NT2/D1 (cell line): ENCODE measurements around the gene ABCC4.

ENCODE experiments used
- DNase-seq: peaks from one replicate; pipeline ENCODE4 v3.0.0-alpha.2; 2011; ENCODE audit warnings: low read depth, low spot score
- H3K27me3 ChIP-seq: 2 replicates; pipeline ENCODE4 v1.6.0; 2011; ENCODE audit warnings: mild to moderate bottlenecking; ENCODE audit not compliant: insufficient read length, insufficient read depth
- H3K36me3 ChIP-seq: 2 replicates; pipeline ENCODE4 v1.6.1; 2011; ENCODE audit warnings: mild to moderate bottlenecking, low read length, mixed read lengths; ENCODE audit not compliant: insufficient read depth, insufficient read length
- H3K4me1 ChIP-seq: 2 replicates; pipeline ENCODE4 v1.5.1; 2011; ENCODE audit not compliant: insufficient read depth, insufficient read length
- H3K4me3 ChIP-seq: 2 replicates; pipeline ENCODE4 v1.5.1; 2011; ENCODE audit warnings: low read depth; ENCODE audit not compliant: insufficient read length
- H3K9ac ChIP-seq: 2 replicates; pipeline ENCODE4 v1.6.0; 2011; ENCODE audit warnings: low read depth; ENCODE audit not compliant: insufficient read length
- H3K9me3 ChIP-seq: 2 replicates; pipeline ENCODE4 v1.5.1; 2011; ENCODE audit warnings: mild to moderate bottlenecking, low read length; ENCODE audit not compliant: insufficient read depth
- SUZ12 ChIP-seq: IDR thresholded peaks from 2 replicates; pipeline ENCODE4 v1.6.1; 2011; ENCODE audit not compliant: insufficient read length, insufficient read depth; ENCODE audit errors: extremely low read depth
- YY1 ChIP-seq: IDR thresholded peaks from 2 replicates; pipeline ENCODE4 v1.6.1; 2011; ENCODE audit not compliant: insufficient read length, insufficient read depth
- ZNF274 ChIP-seq: IDR thresholded peaks from 2 replicates; pipeline ENCODE4 v1.6.1; 2011; ENCODE audit warnings: mild to moderate bottlenecking, low read depth, low read length

ABCC4 gene

GRCh38 chr13:95301183-95301967, at the start of gene ABCC4:
Gene ABCC4, minus strand, starts transcription at chr13:95301451. Its CDS starts 137 bp downstream, at chr13:95301314.
- Histone ChIP-seq H3K36me3 (peaks cover 4% of the 10 kb centered on the region), H3K27me3 (peaks cover 5% of the 10 kb centered on the region), H3K4me1 (peaks cover 4% of the 10 kb centered on the region), H3K9ac (peak within 1 kb of the TSS; percentile 76), H3K4me3 (peak within 1 kb of the TSS; percentile 73), H3K9me3 (no peaks in the 10 kb centered on the region)
- peak; percentile 55 for DNase-seq
- TF ChIP-seq ZNF274 (no peak), SUZ12 (no peak), YY1 (no peak)

GRCh38 chr13:95349267-95349666, 48.0 kb upstream of the ABCC4 start:
- Histone ChIP-seq H3K27me3 (no peaks in the 10 kb centered on the region), H3K36me3 (no peaks in the 10 kb centered on the region), H3K9ac (no peak overlapping the region), H3K4me3 (no peak overlapping the region), H3K9me3 (no peaks in the 10 kb centered on the region), H3K4me1 (no peaks in the 10 kb centered on the region)
- DNase-seq = no peak
- TF ChIP-seq SUZ12 (no peak), ZNF274 (no peak), YY1 (no peak)

GRCh38 chr13:95343944-95344343, 42.7 kb upstream of the ABCC4 start:
- Histone ChIP-seq H3K27me3 (no peaks in the 10 kb centered on the region), H3K9ac (no peak overlapping the region), H3K4me3 (no peak overlapping the region), H3K9me3 (no peaks in the 10 kb centered on the region), H3K36me3 (no peaks in the 10 kb centered on the region), H3K4me1 (no peaks in the 10 kb centered on the region)
- DNase-seq = no peak
- TF ChIP-seq YY1 = no peak
- TF ChIP-seq SUZ12 = no peak
- no peak for TF ChIP-seq ZNF274

GRCh38 chr13:95341441-95341840, 40.2 kb upstream of the ABCC4 start:
- Histone ChIP-seq H3K9me3 (no peaks in the 10 kb centered on the region), H3K36me3 (no peaks in the 10 kb centered on the region), H3K27me3 (no peaks in the 10 kb centered on the region), H3K4me1 (no peaks in the 10 kb centered on the region), H3K4me3 (no peak overlapping the region), H3K9ac (no peak overlapping the region)
- TF ChIP-seq SUZ12 = no peak
- no peak for TF ChIP-seq ZNF274
- no peak for TF ChIP-seq YY1
- no peak for DNase-seq

GRCh38 chr13:95338905-95339304, 37.7 kb upstream of the ABCC4 start:
- no peak for DNase-seq
- H3K36me3 ChIP-seq = no peaks in the 10 kb centered on the region
- H3K9ac ChIP-seq = no peak overlapping the region
- TF ChIP-seq ZNF274 (no peak), SUZ12 (no peak), YY1 (no peak)
- H3K4me1 ChIP-seq = no peaks in the 10 kb centered on the region
- no peak overlapping the region for H3K4me3 ChIP-seq
- H3K27me3 ChIP-seq = no peaks in the 10 kb centered on the region
- no peaks in the 10 kb centered on the region for H3K9me3 ChIP-seq

- H3K36me3 ChIP-seq = no peaks in the 10 kb centered on the region
- no peak for DNase-seq
- no peaks in the 10 kb centered on the region for H3K9me3 ChIP-seq
- no peak overlapping the region for H3K4me3 ChIP-seq
- TF ChIP-seq SUZ12 (no peak), ZNF274 (no peak), YY1 (no peak)
- H3K4me1 ChIP-seq = no peaks in the 10 kb centered on the region
- H3K9ac ChIP-seq = no peak overlapping the region
- no peaks in the 10 kb centered on the region for H3K27me3 ChIP-seq
Measured at GRCh38 chr13:95337597-95337996, 36.3 kb upstream of the ABCC4 start.

- DNase-seq = no peak
- Histone ChIP-seq H3K9ac (no peak overlapping the region), H3K4me1 (no peaks in the 10 kb centered on the region), H3K4me3 (no peak overlapping the region), H3K27me3 (no peaks in the 10 kb centered on the region), H3K36me3 (no peaks in the 10 kb centered on the region), H3K9me3 (no peaks in the 10 kb centered on the region)
- TF ChIP-seq ZNF274 (no peak), SUZ12 (no peak), YY1 (no peak)
Measured at GRCh38 chr13:95335667-95336066, 34.4 kb upstream of the ABCC4 start.
